Loucy (cell line): ENCODE measurements around the gene CCR1.

ENCODE experiments used
- H2AFZ ChIP-seq: fragments of 200-600 bp; sonication (generic); 2 replicates; pipeline ENCODE4 v1.6.0; 2016; ENCODE audit warnings: antibody characterized with exemption, mild to moderate bottlenecking, low read length, moderate library complexity
- H3F3A ChIP-seq: fragments of 200-600 bp; 2 replicates; pipeline ENCODE4 v1.6.0; 2016; ENCODE audit warnings: antibody characterized with exemption, low read depth, mild to moderate bottlenecking
- H3K27me3 ChIP-seq: fragments of 200-600 bp; sonication (generic); 2 replicates; pipeline ENCODE4 v1.6.1; 2014; ENCODE audit warnings: low read length, mild to moderate bottlenecking; ENCODE audit not compliant: insufficient read depth, poor library complexity, severe bottlenecking
- H3K36me3 ChIP-seq: fragments of 200-600 bp; sonication (generic); 2 replicates; pipeline ENCODE4 v1.6.1; 2016; ENCODE audit warnings: low read length; ENCODE audit not compliant: insufficient read depth
- H3K4me1 ChIP-seq: fragments of 200-600 bp; sonication (generic); 2 replicates; pipeline ENCODE4 v1.5.1; 2014; ENCODE audit warnings: low read length, mild to moderate bottlenecking; ENCODE audit not compliant: insufficient read depth, poor library complexity, severe bottlenecking
- H3K4me2 ChIP-seq: fragments of 200-600 bp; sonication (generic); 2 replicates; pipeline ENCODE4 v1.6.0; 2014; ENCODE audit warnings: antibody characterized with exemption, low read length, low read depth, mild to moderate bottlenecking; ENCODE audit not compliant: poor library complexity, severe bottlenecking
- H3K4me3 ChIP-seq: fragments of 200-600 bp; sonication (generic); 2 replicates; pipeline ENCODE4 v1.5.1; 2014; ENCODE audit warnings: low read length, mild to moderate bottlenecking, mixed read lengths; ENCODE audit not compliant: poor library complexity, severe bottlenecking
- H3K79me2 ChIP-seq: fragments of 200-600 bp; sonication (generic); 2 replicates; pipeline ENCODE4 v1.6.1; 2014; ENCODE audit warnings: low read length; ENCODE audit not compliant: insufficient read depth
- H3K9ac ChIP-seq: fragments of 200-600 bp; sonication (generic); 2 replicates; pipeline ENCODE4 v1.6.0; 2014; ENCODE audit warnings: mild to moderate bottlenecking, low read depth, low read length, moderate library complexity; ENCODE audit not compliant: poor library complexity, severe bottlenecking
- H3K9me2 ChIP-seq: fragments of 200-600 bp; sonication (generic); replicated peaks from 2 replicates; pipeline ENCODE4 v1.6.1; 2016; ENCODE audit warnings: low read depth, low read length, mixed read lengths
- H3K9me3 ChIP-seq: fragments of 200-600 bp; sonication (generic); 2 replicates; pipeline ENCODE4 v1.6.1; 2014; ENCODE audit warnings: mild to moderate bottlenecking, antibody characterized with exemption, low read length, low read depth; ENCODE audit not compliant: insufficient read depth
- H4K20me1 ChIP-seq: fragments of 200-600 bp; sonication (generic); 2 replicates; pipeline ENCODE4 v1.6.0; 2014; ENCODE audit warnings: antibody characterized with exemption, low read length, mild to moderate bottlenecking; ENCODE audit not compliant: insufficient read depth, poor library complexity, severe bottlenecking
- CTCF ChIP-seq: fragments of 200-600 bp; sonication (generic); conservative IDR thresholded peaks from 2 replicates; pipeline ENCODE4 v1.5.1; 2014; ENCODE audit warnings: mild to moderate bottlenecking, antibody characterized with exemption, low read length
- EZH2phosphoT487 ChIP-seq: fragments of 200-600 bp; IDR thresholded peaks from 2 replicates; pipeline ENCODE4 v1.6.1; 2018; ENCODE audit warnings: antibody characterized with exemption, mild to moderate bottlenecking, moderate library complexity, borderline replicate concordance

The CCR1 gene

GRCh38 chr3:46200790-46201189 is 7.3 kb downstream of the CCR1 start:
- Histone ChIP-seq H3K9me3 (no peaks in the 10 kb centered on the region), H3F3A (no peaks in the 10 kb centered on the region)

GRCh38 chr3:46200211-46200610 is 7.9 kb downstream of the CCR1 start:
- Histone ChIP-seq H3K9me3 (peaks cover 1% of the 10 kb centered on the region; the same call in 1 of the 2 replicates), H3K9ac (no peak overlapping the region), H2AFZ (no peak overlapping the region), H3K4me3 (no peak overlapping the region), H3K4me2 (no peak overlapping the region), H3K27me3 (no peaks in the 10 kb centered on the region), H4K20me1 (no peaks in the 10 kb centered on the region), H3K36me3 (no peaks in the 10 kb centered on the region), H3F3A (no peaks in the 10 kb centered on the region), H3K9me2 (no peaks in the 10 kb centered on the region), H3K79me2 (no peaks in the 10 kb centered on the region), H3K4me1 (no peaks in the 10 kb centered on the region)
- TF ChIP-seq EZH2phosphoT487 (no peak), CTCF (no peak)

More at GRCh38 chr3:46200790-46201189, 7.3 kb downstream of the CCR1 start:
- no peaks in the 10 kb centered on the region for H3K9me2 ChIP-seq
- no peak overlapping the region for H3K9ac ChIP-seq
- H4K20me1 ChIP-seq: no peaks in the 10 kb centered on the region
- H3K36me3 ChIP-seq: no peaks in the 10 kb centered on the region
- no peaks in the 10 kb centered on the region for H3K79me2 ChIP-seq
- H3K27me3 ChIP-seq: no peaks in the 10 kb centered on the region
- no peak overlapping the region for H3K4me2 ChIP-seq
- peaks cover 4% of the 10 kb centered on the region for H3K4me1 ChIP-seq
- no peak overlapping the region for H3K4me3 ChIP-seq
- TF ChIP-seq EZH2phosphoT487 (no peak), CTCF (no peak)
- H2AFZ ChIP-seq: no peak overlapping the region

GRCh38 chr3:46196261-46196957 is 11.7 kb downstream of the CCR1 start:
- Histone ChIP-seq H3K27me3 (peaks cover 13% of the 10 kb centered on the region), H3K9me3 (peaks cover 11% of the 10 kb centered on the region; the same call in 1 of the 2 replicates), H3K4me2 (no peak overlapping the region), H3K9ac (no peak overlapping the region), H3K4me1 (no peaks in the 10 kb centered on the region), H4K20me1 (no peaks in the 10 kb centered on the region), H2AFZ (no peak overlapping the region), H3K36me3 (no peaks in the 10 kb centered on the region), H3K79me2 (no peaks in the 10 kb centered on the region), H3K4me3 (no peak overlapping the region), H3F3A (no peaks in the 10 kb centered on the region), H3K9me2 (no peaks in the 10 kb centered on the region)
- TF ChIP-seq EZH2phosphoT487 (no peak), CTCF (no peak)
